ENCODE measurements around the gene SYVN1.
"Not testable (repeated sequence)": the region's sequence is repeated elsewhere in the genome, so short reads cannot be mapped to it uniquely, and the experiment has no call there.

SYVN1 gene

DNA sequence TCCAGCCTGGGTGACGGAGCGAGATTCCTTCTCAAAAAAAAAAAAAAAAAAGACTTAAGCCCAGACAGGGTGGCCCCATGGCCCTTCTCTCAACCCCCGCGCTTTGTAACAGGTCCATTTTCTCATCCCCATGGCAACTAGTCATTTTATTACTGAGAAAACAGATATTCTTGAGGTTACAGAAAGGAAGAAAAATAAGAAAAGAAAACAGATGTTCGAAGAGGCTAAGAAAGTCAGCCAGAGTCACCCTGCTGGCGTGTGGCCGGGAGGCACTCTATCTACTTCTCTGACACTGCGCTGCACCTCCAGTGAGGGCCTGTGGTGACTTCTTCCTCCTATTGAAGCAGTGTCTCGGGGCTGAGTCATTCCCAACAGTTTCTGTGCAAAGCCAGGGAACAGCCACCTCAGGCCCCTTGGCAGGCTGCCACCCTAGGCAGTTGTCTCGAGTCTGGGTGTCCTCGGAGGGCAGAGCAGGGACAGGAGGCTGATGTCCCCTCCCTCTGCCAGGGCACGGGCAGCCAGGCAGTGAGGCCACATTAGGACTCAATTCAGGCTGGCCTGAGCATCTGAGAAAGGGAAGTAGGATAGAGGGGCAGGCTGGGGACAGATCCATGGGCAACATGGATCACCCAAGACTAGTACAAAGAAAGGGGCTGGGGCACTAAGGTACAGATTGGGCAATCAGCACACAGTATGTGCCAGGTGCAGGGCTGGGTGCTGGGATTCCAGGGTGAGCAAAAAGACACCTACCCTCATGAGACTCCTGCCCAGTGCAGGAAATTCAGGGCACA is 16.4 kb upstream of the SYVN1 start:
- no peak for DNase-seq

DNA sequence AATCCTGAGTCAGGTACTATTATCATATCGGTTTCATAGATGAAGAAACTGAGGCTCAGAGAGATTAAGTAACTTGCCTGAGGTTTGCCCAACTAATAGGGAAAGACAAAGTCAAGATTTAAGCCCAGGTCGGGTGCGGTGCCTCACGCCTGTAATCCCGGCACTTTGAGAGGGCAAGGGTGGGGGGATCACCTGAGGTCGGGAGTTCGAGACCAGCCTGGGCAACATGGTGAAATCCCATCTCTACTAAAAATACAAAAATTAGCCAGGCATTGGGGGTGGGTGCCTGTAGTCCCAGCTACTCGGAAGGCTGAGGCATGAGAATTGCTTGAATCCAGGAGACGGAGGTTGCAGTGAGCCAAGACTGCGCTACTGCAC is 15.8 kb upstream of the SYVN1 start:
- not testable (repeated sequence) for DNase-seq

DNA sequence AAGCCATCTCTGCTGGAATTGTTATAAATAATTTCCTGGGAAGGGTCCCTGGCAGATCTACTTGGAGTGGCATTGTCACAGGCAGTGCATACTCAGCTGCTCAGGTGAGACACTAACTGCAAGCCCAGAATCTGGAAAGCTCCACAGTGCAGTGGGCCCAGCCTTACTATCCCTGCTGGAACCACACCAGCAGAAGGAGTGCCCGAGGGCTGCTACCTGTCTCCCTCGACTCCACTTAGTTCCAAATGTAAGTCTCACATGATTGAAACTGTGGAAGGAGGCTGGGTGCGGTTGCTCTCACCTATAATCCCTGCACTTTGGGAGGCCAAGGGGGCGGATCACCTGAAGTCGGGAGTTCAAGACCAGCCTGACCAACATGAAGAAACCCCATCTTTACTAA is 14.3 kb upstream of the SYVN1 start:
- no peak for DNase-seq

DNA sequence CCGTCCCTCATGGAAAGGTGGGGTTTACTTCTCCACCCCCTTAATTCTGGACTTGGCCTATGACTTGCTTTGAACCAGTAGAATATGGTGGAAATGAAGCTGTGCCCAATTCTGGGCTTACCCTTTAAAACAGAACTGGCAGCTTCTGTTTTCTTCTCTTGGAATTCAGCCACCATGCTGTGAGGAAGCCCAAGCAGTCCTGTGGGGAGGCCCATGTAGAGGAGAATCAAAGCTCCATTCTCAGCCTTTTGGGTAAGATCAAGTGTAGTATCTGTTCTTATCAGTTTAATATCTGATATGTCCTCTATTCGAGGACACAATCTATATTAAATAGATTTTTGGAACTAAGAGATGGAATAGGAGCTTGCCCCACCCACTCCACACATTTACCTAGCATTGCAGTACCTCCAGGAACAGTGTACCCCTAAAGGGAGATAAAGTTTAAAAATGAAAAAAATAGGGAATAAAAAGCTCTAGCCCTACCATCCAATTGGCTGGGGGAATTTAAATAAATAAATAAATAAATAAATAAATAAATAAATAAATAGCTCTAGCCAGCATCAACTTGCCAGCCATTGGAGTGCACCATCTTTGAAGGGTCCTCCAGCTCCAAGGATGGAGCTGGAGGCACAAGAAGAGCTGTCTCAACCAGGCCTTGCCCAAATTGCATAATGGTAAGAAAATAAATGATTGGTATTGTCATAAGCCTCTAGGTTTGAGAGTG is 13.2 kb upstream of the SYVN1 start:
- no peak for DNase-seq

DNA sequence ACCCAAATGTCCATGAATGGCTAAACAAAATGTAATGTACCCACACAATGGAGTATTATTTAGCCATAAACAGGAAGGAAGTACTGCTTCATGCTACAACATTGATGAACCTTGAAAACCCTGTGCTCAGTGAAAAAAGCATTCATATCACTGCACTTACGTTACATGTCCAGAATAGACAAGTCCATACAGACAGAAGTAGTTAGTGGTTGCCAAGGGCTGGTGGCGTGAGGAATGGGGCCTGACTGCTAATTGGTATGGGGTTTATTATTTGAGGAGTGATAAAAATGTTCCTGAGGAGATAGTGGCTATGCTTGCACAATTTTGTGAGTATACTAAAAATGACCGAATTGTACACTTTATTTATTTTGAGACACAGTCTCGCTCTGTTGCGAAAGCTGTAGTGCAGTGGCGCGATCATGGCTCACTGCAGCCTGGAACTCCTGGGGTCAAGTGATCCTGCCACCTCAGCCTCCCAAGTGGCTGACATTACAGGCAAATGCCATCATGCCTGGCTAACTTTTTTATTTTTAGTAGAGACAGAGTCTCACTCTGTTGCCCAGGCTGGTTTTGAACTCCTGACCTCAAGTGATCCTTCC is 7.7 kb upstream of the SYVN1 start:
- DNase-seq: no peak

DNA sequence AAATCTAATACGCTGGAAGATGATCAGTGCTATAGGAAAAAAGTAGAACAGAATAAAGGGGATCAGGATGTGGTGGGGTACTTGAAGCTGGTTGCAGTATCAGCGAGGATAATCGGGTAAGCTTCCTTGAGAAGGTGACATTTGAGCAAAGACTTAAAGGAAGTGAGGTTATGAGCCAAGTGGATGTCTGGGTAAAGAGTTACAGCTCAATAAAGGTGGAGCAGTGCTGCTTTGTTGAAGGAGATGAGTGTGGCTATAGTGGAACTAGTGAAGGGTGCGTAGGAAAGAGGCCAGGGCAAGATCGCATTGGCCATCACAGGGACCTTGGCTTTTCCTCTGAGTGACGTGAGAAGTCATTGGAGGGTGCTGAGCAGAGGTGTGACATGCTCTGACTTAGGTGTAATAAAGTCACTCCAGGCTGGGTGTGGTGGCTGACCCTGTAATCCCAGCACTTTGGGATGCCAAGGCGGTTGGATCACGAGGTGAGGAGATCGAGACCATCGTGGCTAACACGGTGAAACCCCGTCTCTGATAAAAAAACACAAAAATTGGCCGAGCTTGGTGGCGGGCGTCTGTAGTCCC is 2.3 kb upstream of the SYVN1 start:
- DNase-seq: no peak

DNA sequence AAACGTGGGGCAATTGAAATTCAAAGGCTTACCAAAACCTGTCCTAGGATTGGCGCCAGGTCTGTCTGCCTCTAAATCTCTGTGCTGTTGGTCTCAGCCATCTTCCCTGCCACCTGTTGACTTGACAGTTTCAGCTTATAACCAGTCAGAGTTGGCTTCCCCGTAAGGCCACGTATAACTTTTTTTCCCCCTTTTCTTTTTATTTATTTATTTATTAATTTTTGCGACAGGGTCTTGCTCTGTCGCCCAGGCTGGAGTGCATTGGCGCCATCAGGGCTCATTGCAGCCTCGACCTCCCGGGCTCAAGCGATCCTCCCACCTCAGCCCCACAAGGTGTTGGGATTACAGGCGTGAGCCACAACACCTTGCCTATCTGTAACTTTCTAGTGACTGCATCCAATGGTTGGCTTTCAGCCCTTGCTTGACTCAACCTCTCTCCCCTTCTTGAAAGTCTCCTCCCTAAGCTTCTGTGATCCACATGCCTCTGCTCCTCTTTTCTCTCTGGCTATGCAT is 1.4 kb upstream of the SYVN1 start:
- no peak for DNase-seq

DNA sequence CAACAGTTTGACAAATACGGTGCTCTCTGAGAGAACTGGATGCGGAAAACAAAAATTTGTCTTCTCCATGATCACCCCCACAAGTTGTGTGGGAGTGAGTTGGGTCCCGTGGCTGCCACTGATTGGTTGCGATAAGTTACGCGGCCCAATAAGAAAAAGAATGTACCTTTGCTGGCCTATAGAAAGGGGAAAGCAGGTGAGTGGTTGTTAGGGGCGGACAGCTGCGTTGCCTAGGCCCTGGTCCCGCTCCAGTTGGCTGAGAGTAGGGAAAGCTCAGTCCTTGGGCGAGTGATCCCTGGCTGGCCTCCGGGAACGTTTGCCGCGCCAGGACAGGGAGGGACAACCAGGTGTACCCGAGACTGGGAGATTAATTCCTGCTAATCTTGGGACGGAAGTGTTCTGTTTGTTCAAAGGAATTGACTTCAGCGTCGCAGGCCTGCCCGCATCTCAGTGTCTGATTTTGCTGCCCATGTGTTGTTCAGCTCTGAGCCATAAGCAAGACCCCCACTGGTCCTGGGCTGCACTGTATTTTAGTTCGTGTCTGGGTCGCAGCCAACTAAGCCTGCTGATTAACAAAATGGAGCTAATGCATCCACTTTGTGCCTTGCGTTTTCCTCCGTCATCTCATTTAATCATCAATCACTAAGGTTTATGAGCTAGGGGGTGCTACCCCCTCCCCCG is 773 bp upstream of the SYVN1 start:
- DNase-seq: peak; percentile 82

DNA sequence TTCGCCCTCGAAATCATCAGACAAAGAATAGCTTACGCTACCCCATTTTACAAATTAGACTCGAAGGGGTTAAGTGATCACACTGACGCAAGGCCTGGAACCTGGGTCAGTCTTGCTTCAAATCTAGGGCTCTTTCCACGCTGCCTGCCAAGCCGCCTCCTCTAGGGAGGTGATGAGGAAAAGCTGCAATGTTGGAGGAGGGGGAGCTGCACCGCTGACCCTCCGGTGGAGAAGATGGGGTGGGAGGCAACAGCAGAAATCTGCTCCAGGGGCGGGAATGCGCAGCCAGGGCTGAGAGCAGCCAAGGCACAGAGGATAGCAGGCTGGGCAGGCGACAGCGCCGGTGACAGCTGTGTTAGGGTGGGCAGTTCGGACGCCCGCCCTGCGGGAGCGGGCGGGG is 595 bp downstream of the SYVN1 start:
- no peak for DNase-seq

DNA sequence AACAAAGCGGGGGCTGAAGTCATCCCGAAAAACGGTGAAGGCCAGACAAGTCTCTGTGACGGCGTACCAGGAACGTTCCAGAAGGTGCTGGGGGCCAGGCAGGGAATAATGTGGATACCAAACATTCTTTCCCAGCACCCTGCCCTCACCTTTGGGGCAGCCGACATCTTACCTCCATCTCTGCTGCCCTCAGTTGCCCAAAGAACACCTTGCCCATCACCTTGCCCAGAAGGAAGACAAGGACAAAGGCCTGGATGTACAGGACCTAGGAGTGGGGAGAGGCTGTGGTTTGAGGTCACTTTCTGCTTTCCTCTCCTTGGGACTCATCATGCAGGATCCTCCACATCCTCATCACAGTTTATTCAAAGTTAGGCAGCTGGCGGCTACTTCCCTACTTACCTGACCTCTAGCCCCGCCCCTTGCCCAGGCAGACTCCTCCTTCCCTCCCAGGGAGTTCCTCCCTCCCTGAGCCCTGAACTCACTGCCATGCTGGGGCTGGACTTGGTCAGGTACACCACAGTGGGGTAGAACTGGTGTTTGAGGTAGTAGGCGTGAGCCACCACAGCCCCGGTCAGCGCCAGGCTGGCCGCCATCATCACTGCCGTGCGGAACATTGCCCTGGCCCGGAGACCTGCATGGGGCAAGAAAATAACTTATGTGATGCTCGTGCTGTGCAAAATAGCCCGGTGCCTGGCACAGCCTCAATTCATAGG is 1.2 kb downstream of the SYVN1 start:
- no peak for DNase-seq

DNA sequence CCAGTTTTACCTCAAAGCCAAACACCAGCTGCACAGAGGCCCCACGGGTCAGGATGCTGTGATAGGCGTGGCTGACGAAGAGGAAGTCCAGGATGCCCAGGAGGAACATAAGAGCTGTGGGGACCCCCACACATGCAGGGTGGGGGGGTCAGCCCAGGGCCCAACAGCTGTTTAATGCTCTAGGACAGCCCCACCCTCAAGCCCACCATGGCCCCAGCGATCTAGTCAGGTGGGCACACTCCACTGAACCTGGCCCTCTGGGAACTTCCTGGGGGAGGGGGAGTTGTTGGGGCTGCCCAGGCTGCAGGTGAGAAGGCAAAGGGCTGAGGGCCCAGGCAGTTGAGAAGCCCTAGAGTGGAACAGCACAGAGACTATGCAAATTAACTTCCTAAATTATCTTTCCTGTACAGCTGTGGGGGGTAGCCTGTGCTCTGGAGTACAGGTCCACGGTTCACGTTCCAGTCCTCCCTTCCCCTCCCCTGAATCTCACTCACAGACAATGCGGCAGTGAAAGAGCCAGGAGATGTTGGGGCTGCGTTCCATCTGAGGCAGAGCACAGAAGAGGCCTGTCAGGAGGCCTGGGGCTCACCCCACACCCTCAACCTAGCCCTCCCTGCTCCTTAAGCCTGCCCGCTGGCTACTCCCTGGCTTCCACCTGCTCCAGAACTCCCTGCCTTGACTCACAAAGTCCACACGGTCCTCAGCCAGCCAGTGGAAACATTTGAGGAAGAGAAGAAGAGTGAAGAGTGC is 1.9 kb downstream of the SYVN1 start:
- DNase-seq: no peak

DNA sequence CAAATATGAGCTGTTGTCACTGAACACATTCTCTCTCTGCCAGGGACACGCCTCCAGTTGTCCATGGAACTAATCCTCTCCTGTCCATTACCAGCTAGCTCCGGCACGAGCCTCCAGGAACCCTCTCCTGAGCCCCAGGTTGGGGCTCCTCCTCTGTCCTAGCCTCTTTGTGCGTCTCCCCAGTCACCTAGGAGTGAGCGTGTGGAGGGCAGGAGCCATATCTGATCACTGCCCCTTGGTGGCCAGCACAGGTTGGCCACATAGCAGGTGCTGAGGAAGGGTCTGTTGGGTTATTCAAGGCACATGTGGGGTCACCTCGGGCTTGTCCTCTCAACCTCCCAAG is 2.5 kb downstream of the SYVN1 start:
- DNase-seq: no peak

DNA sequence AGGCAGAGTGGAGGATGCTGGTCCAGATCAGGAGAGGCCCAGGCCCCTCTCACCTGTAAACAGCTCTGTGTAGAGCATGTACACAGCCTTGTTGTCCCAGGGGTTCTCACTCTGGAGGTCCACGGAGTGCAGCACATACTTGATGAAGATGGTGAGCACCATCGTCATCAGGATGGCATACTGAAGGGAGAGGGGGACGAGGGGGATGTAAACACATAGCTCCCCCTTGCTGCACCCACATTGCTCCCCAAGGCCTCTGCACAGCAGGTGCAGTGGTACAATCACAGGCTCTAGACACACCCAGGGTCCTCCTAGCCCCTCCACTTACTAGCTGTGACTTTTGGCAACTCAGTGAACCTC is 2.9 kb downstream of the SYVN1 start:
- DNase-seq: no peak

DNA sequence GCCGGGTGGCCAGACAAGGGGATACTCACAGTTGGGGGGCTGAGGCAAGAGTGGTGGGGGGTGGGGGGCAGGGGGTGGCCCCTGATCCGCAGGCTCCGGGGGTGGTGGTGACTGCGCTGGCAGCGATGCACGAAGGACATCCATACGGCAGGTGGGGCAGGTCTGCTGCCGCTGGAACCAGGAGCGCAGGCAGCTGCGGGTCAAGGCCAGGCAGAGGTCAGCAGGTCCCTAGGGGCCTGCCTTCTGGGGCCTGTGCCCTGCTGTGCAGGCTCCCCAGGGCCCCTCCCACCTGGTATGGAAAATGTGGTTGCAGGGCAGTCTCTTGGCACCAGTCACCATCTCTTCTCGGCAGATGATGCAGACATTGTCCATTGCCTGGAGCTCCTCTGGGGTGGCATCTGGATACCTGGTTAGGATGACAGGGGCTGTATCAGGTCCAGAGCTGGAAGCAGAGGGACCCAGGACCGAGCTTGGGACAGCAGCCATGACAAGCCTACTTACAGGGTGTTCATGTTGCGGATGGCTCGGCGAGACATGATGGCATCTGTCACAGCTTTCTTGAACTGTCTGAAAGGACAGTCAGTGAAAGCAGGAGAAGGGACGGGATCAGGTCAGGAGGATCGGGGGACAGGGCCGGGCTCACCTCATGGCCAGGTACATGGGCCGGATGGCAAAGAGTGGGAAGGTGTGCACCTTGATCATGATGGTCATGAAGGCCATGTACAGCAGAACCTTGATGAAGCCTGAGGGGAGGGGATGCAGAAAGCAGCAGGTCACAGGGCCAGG is 3.5 kb downstream of the SYVN1 start:
- no peak for DNase-seq

DNA sequence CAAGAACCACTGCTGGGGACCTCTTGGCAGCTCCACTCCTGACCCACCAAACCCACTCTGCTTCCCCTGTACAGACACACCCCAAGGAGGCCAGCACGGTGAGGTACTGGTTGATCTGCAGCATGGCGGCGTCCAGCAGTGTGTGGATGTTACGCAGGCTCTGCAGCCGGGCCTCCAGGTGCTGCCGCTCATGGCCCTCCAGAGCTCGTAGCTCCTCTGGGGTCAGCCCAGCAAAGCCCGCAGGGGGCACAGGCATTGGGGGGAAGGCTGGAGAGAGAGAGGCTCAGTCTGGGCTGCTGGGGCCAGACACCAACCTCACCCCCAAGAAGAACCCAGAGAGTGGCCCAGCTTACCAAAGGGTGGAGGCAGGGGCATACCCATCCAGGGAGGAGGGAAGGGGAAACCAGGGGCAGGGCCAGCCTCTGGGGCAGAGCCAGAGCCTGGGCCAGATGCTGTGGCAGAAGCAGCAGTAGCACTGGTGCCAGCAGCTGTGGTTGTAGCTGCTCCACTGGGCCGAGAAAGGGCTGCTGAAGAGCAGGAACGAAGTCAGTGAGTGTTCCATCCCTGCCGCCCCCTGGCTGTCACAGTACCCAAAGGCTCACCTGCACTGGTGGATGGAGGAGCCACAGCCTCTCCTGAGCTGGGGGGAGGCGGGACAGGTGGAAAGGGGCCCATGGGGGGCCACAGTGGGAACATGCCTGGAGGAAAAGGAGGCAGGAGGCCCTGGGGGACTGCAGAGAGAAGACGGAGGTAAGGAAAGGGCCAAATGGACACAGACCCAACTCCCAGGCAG is 4.5 kb downstream of the SYVN1 start:
- no peak for DNase-seq

DNA sequence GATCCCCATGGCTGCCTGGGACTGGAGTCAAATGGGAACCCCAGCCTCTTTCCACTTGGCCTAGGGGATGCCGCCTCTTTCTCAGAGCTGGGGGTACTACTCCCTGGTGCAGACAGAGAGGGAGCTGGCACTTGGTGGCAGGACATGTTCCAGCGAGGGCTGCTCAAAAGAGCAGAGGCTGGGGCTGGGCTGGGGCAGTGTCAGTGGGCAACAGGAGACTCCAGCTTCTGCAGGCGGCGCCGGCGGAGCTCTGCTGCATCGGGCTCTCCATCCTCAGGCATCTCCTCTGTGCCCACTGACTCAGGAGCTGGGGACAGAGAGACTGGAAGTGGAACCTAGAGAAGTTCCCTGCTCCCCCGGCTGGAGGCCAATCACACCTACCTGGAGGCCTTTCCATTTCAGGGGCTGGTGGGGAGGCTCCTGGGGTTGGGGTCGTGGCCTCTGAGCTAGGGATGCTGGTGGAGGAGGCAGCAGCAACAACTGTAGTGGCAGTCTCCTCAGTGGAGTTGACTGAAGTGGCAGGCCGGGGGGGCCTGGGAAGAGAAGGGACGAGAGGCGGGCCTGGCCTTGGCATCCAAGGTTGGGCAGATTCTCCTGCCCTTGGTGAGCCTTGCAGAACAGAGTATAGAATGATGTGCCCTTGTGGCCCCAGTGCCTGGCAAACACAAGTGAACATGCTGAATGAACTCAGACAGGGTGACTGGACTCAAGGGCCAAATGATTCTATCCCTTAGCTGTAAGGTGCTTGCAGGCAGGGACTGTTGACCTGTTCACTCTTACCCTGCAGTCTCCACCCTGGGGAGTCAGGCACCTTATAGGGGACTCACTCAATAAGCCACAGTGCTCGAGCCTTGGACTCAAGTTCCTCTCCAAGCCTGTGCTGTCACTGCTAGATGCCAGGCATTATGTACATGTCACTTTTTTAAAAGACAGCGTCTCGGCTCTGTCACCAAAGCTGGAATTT is 5.9 kb downstream of the SYVN1 start:
- no peak for DNase-seq

DNA sequence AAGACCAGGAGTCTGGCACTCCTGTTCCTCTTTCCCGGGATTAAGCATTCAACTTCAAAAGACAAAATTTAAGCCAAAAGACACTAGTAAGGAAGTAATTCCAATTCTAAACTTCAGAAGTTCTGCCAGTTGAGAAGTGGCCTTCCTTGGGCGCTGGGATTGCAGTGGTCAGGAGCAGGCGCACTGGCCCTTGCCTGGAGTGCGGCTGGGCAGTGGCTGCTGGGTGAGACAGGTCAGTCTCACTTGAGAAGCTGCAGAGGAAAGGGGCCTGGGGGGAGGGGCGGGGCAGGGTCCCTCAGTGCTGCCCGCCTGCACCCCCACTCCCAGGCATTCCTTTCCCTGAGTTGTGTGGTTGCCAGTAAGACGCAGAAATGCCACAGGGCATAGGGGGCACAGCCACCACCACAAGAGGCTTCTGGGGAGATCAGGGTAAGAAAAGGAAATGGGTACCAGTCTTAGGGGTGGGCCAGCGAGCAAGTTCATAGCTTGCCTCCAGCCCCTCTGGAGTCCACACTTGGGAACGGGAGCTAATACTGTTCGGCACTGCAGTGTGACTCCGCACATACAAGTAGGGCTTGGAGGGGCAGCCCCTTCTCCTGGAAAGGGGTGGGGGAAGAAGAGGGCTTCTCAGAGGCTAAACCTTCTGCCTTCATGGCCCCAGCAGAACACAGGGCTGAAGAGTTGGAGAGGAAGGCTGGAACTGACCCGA is 6.7 kb downstream of the SYVN1 start:
- DNase-seq: no peak

DNA sequence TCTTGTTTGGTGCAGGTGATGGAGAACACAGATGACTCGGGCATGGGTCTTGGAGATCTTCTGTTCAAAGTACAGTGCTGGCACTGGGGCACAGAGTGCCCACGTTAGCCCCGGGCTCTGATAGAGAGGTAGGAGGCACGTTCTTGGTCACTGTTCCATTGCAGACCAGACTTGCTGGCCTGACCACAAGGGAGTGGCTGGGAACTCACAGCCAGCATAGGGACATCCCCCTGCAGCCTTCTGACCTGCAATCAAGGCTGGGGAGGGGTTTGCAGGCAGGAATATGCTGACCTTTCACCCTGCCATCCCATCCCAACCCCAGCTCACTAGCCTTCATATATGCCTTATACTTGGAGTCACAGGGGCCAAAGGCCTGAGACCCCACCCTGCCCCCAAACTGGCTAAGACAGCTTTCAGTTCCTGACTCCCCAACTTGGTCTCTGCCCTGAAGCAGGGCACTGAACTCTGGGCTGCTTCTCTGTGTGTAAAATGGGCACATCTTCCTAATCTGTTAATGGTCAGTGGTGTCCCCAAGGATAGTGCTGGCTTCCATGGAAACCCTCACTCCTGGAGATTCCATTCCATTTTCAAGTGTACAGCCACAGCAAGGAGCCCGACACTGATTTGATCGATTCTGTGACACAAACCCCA is 7.6 kb downstream of the SYVN1 start:
- no peak for DNase-seq
